Mesodermal cell (in vitro differentiated cells): ENCODE data around the gene ERG.

Experiments used
- H3K27ac ChIP-seq: 2 replicates; pipeline ENCODE4 v1.7.0; 2013; ENCODE audit warnings: mild to moderate bottlenecking, low read depth, low read length, moderate library complexity; ENCODE audit not compliant: severe bottlenecking
- H3K36me3 ChIP-seq: 2 replicates; pipeline ENCODE4 v1.7.1; 2013; ENCODE audit warnings: mild to moderate bottlenecking, low read length, moderate library complexity; ENCODE audit not compliant: control insufficient read depth, insufficient read depth
- H3K4me1 ChIP-seq: one replicate; pipeline ENCODE4 v1.7.1; 2013; ENCODE audit warnings: mild to moderate bottlenecking, low read length; ENCODE audit not compliant: insufficient read depth, control insufficient read depth, poor library complexity, severe bottlenecking
- H3K4me3 ChIP-seq: 2 replicates; pipeline ENCODE4 v1.7.0; 2013; ENCODE audit warnings: low read length, control low read depth, mild to moderate bottlenecking; ENCODE audit not compliant: insufficient read depth, poor library complexity, severe bottlenecking; ENCODE audit errors: extremely low read depth
- H3K9me3 ChIP-seq: 2 replicates; pipeline ENCODE4 v1.7.1; 2013; ENCODE audit warnings: mild to moderate bottlenecking, low read length, moderate library complexity; ENCODE audit not compliant: control insufficient read depth
- WGBS, 2 experiments: methylation state at CpG; one replicate each; pipeline ENCODE4 v1.1.5; 2013; ENCODE audit warnings: missing lambda C conversion rate in 2 of 2; ENCODE audit not compliant: insufficient coverage in 2 of 2; 5-methylcytosine and 5-hydroxymethylcytosine counted together

The ERG gene

DNA sequence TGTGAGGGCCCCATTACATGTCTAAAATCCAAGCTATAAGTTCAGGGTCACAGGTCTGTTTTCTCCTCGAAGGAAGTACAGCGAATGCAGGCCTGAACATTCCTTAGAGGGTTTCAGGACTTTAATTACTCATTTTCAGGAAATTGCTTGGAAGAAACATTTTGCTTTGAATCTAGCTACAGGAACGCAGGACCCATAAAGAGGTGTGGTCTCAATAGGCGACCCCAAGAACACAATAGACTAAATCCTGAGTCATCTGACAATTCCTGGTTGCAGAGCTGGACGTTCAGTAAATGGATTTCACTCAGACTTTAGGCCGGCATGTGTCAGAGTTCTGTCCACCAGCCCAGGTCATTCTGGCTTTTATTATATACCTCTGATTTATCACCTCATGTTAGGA, 1.0 kb upstream of the ERG start:
- peaks cover 19% of the 10 kb centered on the region for H3K4me1 ChIP-seq
- no peak overlapping the region for H3K4me3 ChIP-seq
- peak overlapping the region; percentile 72 for H3K27ac ChIP-seq
- WGBS, 2 experiments, result 83 to 88% methylated on average over 5 to 6 of the region's 6 CpGs
- no peaks in the 10 kb centered on the region for H3K9me3 ChIP-seq
- no peaks in the 10 kb centered on the region for H3K36me3 ChIP-seq

DNA sequence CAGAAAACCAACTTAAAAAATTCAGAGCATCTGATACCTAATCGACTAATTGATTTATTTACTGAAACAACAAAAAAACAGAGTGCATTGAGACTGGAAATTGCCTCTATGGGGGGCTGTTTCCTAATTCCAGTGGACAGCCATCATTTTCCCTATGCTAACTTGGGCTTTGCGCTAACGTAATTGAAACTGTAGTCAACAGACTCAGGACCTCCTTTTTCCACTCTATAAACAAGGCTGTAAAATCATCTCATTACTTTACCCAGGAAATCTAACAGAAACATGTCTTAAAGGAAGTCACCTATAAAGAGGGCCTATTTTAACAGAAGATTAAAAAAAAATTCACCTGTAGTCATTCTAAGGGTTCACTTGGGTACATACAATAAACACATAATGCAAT, 2.1 kb downstream of the ERG start:
- Histone ChIP-seq H3K9me3 (no peaks in the 10 kb centered on the region), H3K36me3 (no peaks in the 10 kb centered on the region), H3K4me3 (peak overlapping the region; percentile 18), H3K4me1 (peaks cover 9% of the 10 kb centered on the region), H3K27ac (no peak overlapping the region)
- WGBS, 2 experiments, result 92 to 94% methylated on average over 2 of the region's 3 CpGs

DNA sequence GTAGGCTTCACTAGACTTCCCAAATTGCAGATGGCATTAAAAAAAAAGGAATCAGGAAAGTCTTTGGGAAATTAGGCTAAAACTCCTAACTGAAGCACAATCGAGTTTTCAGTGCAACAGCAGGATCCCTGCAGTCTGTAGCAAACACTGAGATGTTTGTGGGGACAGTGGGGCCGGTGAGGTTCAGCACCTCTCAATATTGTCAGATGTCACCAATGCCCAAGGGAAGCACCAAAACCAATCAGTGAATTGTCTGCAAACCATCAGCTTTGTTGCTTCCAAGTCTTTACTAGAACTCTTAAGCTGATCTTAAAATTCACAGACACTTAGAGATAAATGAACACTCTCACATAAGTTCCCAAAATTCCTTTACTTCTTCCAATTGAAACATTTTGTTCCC, 2.6 kb downstream of the ERG start:
- Histone ChIP-seq H3K9me3 (no peaks in the 10 kb centered on the region), H3K27ac (no peak overlapping the region), H3K4me3 (peak overlapping the region; percentile 18), H3K4me1 (peaks cover 9% of the 10 kb centered on the region), H3K36me3 (no peaks in the 10 kb centered on the region)
- whole genome bisulfite sequencing, 2 experiments, result 54 to 94% methylated on average over 2 of the region's 2 CpGs

DNA sequence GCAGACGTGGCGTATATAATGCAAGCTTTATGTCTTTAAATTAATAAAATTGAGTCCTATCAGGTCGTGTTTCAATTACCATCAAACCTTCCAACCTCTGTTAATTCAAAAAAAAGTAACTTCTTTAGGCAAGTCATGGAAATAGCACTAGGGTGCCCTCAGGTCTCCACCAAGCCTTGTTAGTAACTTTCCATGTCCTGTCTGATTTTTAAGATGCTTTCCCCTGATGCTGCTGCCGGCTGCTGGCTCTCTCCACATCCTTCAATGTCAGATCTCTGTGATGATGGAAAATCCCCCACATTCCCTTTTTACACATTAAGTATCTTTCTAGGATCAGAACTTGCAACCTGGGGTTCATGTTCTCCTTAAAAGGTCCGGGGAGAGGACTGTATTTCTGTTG, 3.0 kb downstream of the ERG start:
- Histone ChIP-seq H3K9me3 (no peaks in the 10 kb centered on the region), H3K4me1 (peaks cover 9% of the 10 kb centered on the region), H3K4me3 (peak overlapping the region; percentile 18), H3K27ac (no peak overlapping the region), H3K36me3 (no peaks in the 10 kb centered on the region)
- WGBS, 2 experiments, result 60 to 67% methylated on average over 1 of the region's 5 CpGs

DNA sequence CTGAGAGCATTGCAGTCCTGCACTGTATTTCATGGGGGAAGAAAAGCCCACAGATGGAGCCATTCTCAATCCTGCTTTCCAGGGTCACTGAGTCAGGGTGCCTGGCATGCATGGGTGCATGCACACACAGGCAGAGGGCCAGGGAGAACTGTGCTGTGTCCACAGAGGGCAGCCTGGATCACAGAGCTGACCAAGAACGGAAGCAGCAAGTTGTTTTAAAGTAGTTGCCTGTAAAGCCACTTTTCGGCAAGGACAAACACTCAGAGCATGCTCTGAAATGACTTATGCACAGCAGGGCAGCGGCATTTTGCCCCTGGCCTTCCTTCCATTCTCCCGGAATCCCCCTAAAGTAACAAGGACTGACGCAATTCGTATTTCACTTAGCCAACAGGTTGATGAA, 3.6 kb downstream of the ERG start:
- no peaks in the 10 kb centered on the region for H3K36me3 ChIP-seq
- H3K9me3 ChIP-seq, result no peaks in the 10 kb centered on the region
- H3K27ac ChIP-seq, result peak overlapping the region; percentile 32
- H3K4me1 ChIP-seq, result peaks cover 7% of the 10 kb centered on the region
- H3K4me3 ChIP-seq, result peak overlapping the region; percentile 18
- 72 to 88% methylated on average over 4 to 5 of the region's 6 CpGs for whole genome bisulfite sequencing, 2 experiments

DNA sequence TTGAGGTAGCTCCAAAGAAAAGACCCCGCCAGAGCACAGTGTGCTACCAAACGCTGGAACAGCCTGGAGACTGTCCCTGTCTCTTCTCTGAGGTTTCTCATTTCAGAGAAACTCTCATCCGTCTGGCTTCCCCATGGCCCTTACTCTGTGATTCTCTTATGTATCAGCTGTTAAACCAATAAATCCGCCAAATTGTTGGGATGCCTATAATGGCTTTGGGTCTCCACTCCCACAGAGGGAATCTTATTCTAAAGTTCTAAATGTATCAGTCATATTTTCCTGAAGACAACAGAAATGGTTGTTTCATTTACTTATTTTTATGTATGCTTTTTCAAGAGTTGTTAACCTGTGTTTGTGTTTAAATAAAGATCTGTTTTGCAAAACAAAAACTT, 4.0 kb downstream of the ERG start:
- Histone ChIP-seq H3K9me3 (no peaks in the 10 kb centered on the region), H3K36me3 (no peaks in the 10 kb centered on the region), H3K4me3 (no peak overlapping the region), H3K27ac (no peak overlapping the region), H3K4me1 (peaks cover 3% of the 10 kb centered on the region)
- WGBS, 2 experiments, result 84 to 93% methylated on average over 2 to 3 of the region's 4 CpGs

DNA sequence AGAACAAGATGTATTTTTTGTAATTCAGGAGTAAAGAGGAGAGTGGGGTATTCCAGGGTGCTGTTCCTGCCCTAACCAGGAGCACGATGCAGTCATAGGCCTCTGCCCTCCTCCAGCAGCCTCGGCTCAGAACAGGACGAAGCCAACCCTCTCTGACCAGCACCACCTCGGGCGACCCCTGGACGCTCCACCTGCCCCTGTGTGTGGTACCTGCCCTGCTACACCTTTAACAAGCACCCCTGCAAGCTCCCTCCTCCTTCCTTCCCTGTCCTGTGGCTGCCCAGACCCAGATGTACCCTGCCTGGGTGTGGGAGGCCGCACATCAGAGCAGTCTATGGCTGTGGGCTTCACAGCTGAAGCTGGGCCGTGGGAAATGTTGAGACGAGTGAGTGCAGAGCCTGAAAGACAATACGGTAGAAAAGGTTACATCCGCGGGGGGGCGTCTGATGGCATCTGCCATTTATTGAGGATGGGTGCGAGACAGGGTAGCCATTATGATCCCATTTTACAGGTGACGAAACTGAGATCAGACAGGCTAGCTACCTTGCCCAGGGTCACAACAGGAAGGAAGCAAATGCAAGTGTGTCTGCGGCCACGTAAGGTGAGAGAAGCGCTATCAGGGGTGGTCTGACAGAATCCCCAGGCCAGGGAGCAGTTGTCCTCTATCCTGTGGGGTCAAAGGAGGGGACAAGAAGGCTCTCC, 4.6 kb downstream of the ERG start:
- Histone ChIP-seq H3K9me3 (no peaks in the 10 kb centered on the region), H3K4me1 (peaks cover 5% of the 10 kb centered on the region), H3K27ac (no peak overlapping the region), H3K4me3 (no peak overlapping the region), H3K36me3 (no peaks in the 10 kb centered on the region)
- WGBS, 2 experiments, result 96 to 97% methylated on average over 13 of the region's 18 CpGs

DNA sequence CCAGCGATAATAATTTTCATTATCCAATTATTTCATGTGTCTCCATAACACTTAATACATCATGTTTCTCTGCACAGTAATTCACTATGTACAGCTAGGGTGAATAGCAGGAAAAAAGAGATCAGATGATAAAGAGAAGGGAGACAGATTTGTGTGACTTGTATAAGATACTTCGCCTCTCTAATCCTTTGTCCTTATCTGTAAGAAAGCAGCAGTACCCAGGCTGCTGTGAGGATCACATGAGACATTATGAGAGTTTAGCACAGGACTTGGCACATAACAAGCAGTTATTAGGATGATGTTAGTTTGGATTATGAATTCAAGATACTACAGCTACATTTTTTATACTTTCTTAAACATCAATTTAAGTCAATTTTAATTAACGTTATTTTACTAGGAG, 6.3 kb downstream of the ERG start:
- H3K36me3 ChIP-seq, result no peaks in the 10 kb centered on the region
- H3K4me3 ChIP-seq, result no peak overlapping the region
- WGBS, 2 experiments, result 100% methylated on average over 1 of the region's 3 CpGs; no CpG with 5 or more reads in 1 of the 2 experiments
- no peaks in the 10 kb centered on the region for H3K9me3 ChIP-seq
- peaks cover 6% of the 10 kb centered on the region for H3K4me1 ChIP-seq
- no peak overlapping the region for H3K27ac ChIP-seq

DNA sequence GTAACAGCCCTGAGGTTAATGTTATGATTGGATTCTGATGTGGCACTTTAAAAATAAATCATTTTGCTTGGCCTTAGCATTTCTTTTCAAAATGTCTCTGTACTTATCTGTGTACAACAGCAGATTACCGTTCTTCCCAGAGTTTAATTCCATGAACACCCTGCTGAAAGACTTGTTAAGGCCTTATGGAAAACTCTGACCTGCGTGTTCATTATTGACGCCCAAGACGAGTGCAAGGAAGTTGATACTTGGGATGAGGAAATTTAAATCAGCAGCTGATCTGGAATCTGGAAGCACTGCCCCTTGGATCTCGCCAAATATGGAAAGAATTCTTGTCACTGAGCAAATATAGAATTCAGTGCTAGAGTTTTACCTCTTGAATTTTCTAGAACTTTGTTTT, 6.7 kb downstream of the ERG start:
- Histone ChIP-seq H3K27ac (no peak overlapping the region), H3K36me3 (no peaks in the 10 kb centered on the region), H3K9me3 (no peaks in the 10 kb centered on the region), H3K4me1 (peaks cover 6% of the 10 kb centered on the region), H3K4me3 (no peak overlapping the region)
- WGBS, 2 experiments, result 91 to 95% methylated on average over 4 to 5 of the region's 5 CpGs

DNA sequence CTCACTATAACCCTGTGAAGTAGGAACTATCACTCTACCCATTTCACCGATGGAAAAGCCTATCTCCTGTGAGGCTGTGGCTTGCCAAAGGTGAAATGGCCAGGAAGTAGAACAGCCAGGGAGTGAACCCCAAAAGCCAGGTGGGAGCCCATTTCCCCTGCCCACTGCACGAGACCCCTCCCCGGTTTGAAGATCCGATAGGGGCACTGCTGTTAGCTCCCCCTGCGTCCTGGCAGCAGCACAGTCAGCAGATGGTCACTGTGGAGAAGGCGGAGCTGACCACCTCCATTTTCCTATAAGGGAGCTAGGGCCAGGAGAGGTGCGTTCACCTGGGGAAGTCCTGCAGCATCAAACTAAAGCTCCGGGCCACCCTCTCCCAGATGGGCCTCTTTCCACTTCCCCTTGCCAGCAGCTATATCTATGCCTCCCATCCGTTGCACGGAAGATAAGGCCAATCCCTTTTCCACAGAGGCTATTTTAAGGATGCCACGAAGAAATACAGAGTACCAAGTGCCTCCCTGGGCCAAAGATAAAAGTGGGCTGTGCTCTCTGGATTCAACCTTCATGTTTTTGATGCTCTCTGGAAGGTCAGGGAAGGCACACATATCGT, 7.8 kb downstream of the ERG start:
- no peaks in the 10 kb centered on the region for H3K36me3 ChIP-seq
- H3K27ac ChIP-seq, result no peak overlapping the region
- H3K9me3 ChIP-seq, result no peaks in the 10 kb centered on the region
- H3K4me3 ChIP-seq, result no peak overlapping the region
- H3K4me1 ChIP-seq, result peaks cover 6% of the 10 kb centered on the region
- WGBS, 2 experiments, result 85 to 89% methylated on average over 9 to 11 of the region's 12 CpGs

DNA sequence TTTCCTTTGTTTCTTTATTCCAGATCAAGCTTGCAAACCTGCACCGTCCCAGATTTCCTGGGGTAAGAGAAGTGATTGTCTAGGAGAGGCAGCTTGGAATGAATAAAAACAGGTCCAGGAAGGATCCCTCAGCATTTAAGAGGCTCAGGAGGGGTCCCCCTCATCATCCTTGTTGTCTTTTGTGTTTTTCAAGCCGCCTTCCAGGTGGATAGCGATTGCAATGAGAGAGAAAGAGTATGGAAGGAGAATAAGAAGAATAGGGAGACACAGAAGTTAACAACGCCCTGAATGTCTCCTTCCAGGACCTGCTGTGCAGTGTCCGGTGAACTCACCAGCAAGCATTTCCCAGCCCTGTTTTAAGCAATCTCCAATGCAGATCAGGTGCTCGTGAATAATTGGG, 8.5 kb downstream of the ERG start:
- Histone ChIP-seq H3K27ac (peak overlapping the region; percentile 43), H3K9me3 (no peaks in the 10 kb centered on the region), H3K4me1 (peaks cover 6% of the 10 kb centered on the region), H3K4me3 (no peak overlapping the region), H3K36me3 (no peaks in the 10 kb centered on the region)
- WGBS, 2 experiments, result 55 to 70% methylated on average over 2 to 4 of the region's 6 CpGs
